Posterior vena cava (tissue), 2 donors: ENCODE measurements around the gene OR52L1. TPM values are rescaled to one million over a fixed set of nuclear protein-coding genes. Genes with fewer than 3 reads are reported as not detected.
"Not testable (repeated sequence)": the region's sequence is repeated elsewhere in the genome, so short reads cannot be mapped to it uniquely, and the experiment has no call there.

ENCODE experiments used
- DNase-seq: peaks from one replicate; pipeline ENCODE4 v3.0.0-alpha.2; 2020; ENCODE audit warnings: low spot score
- intact Hi-C, 2 donors: fragments of 100-400 bp; cut with DNase I; formaldehyde crosslinking; loops; one replicate each; pipeline versions ENCODE4 v1.14.1 to v1.14.2; 2022 to 2023
- total RNA-seq, 2 donors: library from RNA; stranded (reverse); fragmentation: NEBNext Ultra II Directional; extraction: Animal tissue kit (Norgen Biotek cat#: 25700); gene quantifications; one replicate each; pipeline ENCODE4 v1.2.1, GENCODE V29; 2021
- donor health status: DM: yes; HTN: yes; CAD: no.
- donor health status: DM: yes; HTN: yes; CAD: no.

Gene OR52L1
- total RNA-seq, 2 donors from 2014 or later = not detected

DNA sequence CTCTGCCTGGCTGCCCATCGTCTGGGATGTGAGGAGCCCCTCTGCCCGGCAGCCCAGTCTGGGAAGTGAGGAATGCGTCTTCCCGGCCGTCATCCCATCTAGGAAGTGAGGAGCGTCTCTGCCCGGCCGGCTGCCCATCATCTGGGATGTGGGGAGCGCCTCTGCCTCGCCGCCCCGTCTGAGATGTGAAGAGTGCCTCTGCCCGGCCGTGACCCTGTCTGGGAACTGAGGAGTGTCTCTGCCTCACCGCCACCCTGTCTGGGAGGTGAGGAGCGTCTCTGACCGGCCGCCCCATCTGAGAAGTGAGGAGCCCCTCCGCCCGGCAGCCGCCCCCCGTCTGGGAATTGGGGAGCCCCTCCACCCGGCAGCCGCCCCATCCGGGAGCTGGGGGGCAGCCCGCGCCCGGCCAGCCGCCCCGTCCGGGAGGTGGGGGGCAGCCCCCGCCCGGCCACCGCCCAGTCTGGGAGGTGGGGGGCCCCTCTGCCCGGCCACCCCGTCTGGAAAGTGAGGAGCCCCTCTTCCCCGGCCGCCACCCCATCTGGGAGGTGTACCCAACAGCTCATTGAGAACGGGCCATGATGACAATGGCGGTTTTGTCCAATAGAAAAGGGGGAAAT, 26.0 kb downstream of the OR52L1 start:
- DNase-seq, intact Hi-C loops: not testable (repeated sequence)

DNA sequence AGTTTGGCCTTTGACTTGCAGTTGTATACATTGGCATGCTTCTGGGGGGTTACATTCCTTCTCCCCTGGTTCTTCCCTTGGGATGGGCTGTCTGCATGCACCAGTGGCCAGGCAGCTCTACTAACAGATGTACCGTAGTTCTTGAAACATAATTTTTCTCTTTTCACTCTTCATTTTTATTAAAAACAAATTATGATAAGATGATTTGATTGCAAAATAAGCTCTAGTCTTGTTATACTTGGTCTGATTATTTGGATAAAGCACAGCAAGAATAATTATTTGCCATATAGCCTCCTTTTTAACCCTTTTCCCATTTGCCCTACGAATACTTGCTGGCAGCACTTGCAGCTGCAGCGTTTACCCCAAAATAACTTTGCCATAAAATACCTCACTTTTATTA, 31.2 kb downstream of the OR52L1 start:
- intact Hi-C loops = no loop called here
- no peak for DNase-seq

DNA sequence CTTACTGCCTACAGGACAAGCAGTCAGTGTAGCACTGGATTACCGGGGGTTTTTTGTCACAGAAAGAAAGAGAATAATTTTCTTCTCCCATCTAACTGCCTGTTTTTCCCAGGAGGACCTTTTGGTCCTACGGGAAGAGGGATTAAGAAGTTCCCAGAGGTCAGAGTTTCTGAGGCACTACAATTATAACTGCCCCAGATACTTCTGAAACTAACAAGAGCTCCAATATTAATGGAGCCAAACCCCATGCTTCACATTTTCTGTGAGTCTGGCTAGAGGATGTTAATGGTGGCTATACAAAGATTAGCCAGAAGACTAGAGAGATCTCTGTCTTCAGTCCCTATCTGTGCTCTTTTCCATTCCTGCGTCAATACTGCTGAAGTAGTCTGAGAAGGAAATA, 44.8 kb downstream of the OR52L1 start, which contains the start of gene OR56A3:
Gene OR56A3, plus strand, starts transcription at position 301 of the 400 bp plus-strand sequence. CDS start 5,096 bp downstream, outside the sequence.
- intact Hi-C loops = no loop called here
- DNase-seq = no peak

DNA sequence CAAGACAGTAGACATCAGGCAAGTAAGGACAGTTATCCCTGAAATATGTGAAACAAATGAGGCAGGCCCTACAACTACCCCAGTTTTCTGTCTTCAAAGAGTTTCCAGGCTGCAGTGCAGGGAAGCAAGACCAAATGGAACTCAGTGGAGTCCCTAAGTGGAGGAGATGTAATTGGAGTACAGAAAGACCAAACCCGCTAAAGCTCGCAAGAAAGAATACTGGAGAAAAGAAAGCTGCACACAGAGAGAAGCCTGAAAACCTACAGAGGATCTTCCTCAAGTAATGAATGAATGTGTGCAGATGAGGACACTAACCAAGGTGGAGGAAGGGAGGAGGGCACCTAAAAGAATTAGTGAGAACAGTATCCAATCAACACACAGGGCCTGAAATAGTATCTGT, 46.0 kb downstream of the OR52L1 start:
- intact Hi-C loops = no loop called here
- DNase-seq = no peak

DNA sequence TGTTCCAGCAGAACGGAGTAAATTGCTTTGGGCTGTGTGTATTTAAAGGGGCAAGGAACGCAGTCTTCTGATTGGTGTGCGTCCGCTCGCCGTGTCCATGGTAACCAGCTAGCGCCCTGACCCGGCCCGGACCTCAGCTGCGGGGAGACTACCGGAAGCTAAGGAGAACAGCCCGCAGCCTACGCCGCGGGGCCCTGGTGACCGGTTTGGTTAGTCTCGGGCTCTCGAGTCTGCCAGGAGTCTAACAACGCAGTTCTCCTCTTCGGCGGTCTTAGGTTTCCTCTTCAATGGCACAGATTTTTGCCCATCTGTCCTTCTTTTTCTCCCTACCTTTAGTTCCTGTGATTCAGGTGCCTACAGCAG, 48.2 kb downstream of the OR52L1 start:
- intact Hi-C loops = no loop called here
- no peak for DNase-seq

DNA sequence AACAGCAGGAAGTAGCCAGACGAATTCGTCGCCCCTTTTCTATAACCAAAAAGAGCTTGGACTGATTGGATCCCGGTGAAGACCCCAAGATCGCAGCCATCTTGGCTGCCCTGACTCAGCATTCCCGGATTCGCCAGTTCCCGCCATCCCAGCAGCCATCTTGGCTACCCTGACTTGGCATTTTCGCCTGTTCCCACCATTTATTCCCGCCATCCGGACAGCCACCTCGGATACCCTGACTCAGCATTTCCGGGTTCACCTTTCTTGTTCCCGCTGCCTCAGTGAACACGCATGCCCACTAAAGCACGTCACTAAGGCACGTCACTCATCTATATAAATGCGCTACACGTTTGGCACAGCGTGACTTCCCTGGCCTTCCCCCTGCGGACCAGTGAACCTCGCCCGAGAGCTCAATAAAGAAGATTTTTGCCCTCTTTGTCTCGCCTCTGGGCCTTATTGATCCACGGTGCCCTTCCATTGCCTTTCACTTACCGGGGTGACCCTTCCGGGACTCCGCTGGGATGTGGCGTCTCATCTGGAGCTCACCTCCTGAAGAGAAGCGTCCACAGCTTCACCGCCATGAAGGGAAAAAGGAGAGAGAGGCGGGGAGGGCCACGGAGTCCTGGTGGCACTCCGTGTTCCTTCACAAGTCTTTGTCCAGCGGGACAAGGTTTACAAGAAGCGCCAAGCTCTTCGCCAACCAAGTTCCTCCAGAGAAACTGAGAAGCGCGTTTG, 48.8 kb downstream of the OR52L1 start:
- DNase-seq = no peak
- intact Hi-C loops = no loop called here

Other genes starting within 250 kb of the OR52L1 start
- under 1 TPM in 1 of 2 donors, not detected in 1; 0.24 TPM for gene OR52N4, start 232.7 kb downstream of the OR52L1 start, total RNA-seq
- not detected for gene OR52N5, start 203.6 kb downstream of the OR52L1 start, total RNA-seq
- gene OR52N1, start 195.7 kb downstream of the OR52L1 start, total RNA-seq = not detected
- not detected for gene OR52N2, start 178.1 kb downstream of the OR52L1 start, total RNA-seq
- gene OR52E6, start 145.1 kb downstream of the OR52L1 start, total RNA-seq = not detected
- gene OR52E8, start 129.3 kb downstream of the OR52L1 start, total RNA-seq = not detected
- gene OR52E4, start 106.4 kb downstream of the OR52L1 start, total RNA-seq = not detected
- gene OR52E5, start 93.8 kb downstream of the OR52L1 start, total RNA-seq = not detected
- not detected for gene OR56A3, start 44.7 kb downstream of the OR52L1 start, total RNA-seq
- not detected for gene OR56A5, start 18.5 kb downstream of the OR52L1 start, total RNA-seq
- gene OR56A4, start 20.0 kb upstream of the OR52L1 start, total RNA-seq = not detected
- gene OR56A1, start 43.8 kb upstream of the OR52L1 start, total RNA-seq = under 1 TPM in 1 of 2 donors, not detected in 1; 0.05 TPM
- gene OR56B4, start 120.7 kb upstream of the OR52L1 start, total RNA-seq = not detected
- not detected for gene OR52B2, start 183.3 kb upstream of the OR52L1 start, total RNA-seq
- not detected for gene OR52W1, start 212.2 kb upstream of the OR52L1 start, total RNA-seq
- gene C11orf42, start 218.6 kb upstream of the OR52L1 start, total RNA-seq = not detected
- gene FHIP1B, start 247.7 kb upstream of the OR52L1 start, total RNA-seq = 10 to 100 TPM; 20.5 to 20.6 TPM